ENCODE measurements around the gene NXN.
"Not testable (repeated sequence)": the region's sequence is repeated elsewhere in the genome, so short reads cannot be mapped to it uniquely, and the experiment has no call there.

The NXN gene

GRCh38 chr17:752002-752619, 227.5 kb downstream of the NXN start, which contains the start of gene GEMIN4:
TSS of gene GEMIN4 (minus strand) at chr17:752264. CDS start at chr17:752142, 122 bp downstream.
- peak; percentile 99 to 100 for DNase-seq

GRCh38 chr17:751269-752001, 228.1 kb downstream of the NXN start:
- DNase-seq, result peak; percentile 71 to 72

GRCh38 chr17:750431-751037, 229.0 kb downstream of the NXN start:
- DNase-seq, result no peak

- DNase-seq, result not testable (repeated sequence)
Observed at GRCh38 chr17:749359-749758, 230.2 kb downstream of the NXN start.

All from activated T-cell treated with anti-CD3 and anti-CD28 coated beads, Interleukin-2, amount 50 U/mL, for 48 hours (primary cell).